Erythroblast (primary cell): ENCODE data around the gene CNDP2.

Source experiments
- GATA1 ChIP-seq: IDR thresholded peaks from 2 replicates; pipeline ENCODE4 v1.6.1; 2011; ENCODE audit warnings: low read depth, mild to moderate bottlenecking, control low read depth, low read length, moderate library complexity
- POLR2A ChIP-seq: IDR thresholded peaks from 2 replicates; pipeline ENCODE4 v1.6.1; 2011; ENCODE audit warnings: mild to moderate bottlenecking, low read length

DNA sequence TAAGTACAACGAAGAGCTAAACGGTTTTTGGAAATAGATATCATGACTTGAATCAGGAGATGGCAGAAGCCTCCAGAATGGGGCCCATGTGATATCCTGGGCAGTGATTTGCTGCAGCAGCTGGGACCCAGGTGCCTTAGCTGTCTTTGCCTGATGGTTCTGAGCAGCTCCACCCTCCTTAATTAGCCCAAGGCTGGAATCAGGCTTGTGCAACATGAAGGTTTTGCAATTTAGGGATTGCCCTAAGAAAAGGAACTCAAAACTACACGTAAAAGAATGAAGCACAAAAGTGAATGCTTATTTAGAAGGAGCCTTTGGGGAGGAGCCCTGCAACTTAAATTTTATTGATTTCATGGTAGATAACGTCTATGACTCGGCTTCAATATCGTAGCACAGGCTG, 17.3 kb upstream of the CNDP2 start:
- TF ChIP-seq POLR2A (no peak), GATA1 (no peak)
